HCT116 (cell line): ENCODE data around the gene RTN4RL1. TPM values are rescaled to one million over a fixed set of nuclear protein-coding genes. Genes with fewer than 3 reads are reported as not detected.

Source experiments
- ATAC-seq: fragments of 200-7000 bp; cut with Tn5 transposase; 2 replicates; pipeline ENCODE4 v1.9.1; 2020; ENCODE audit warnings: mild to moderate bottlenecking, moderate library complexity
- BruUV-seq: library from RNA; stranded (reverse); fragments of 400-500 nt; replicated peaks from 2 replicates; lab custom pipeline; 2021; lab: Mats Ljungman, UMichigan
- CTCF ChIA-PET: fragments of 300-600 bp; sonication (Branson Sonifier 250); formaldehyde crosslinking; loops from one replicate; lab custom pipeline; 2021; ENCODE audit warnings: antibody characterized with exemption; lab: Charles Lee
- POLR2A ChIA-PET: fragments of 300-600, 350-600 bp; sonication (Branson Sonifier 250); formaldehyde crosslinking; loops from one replicate; lab custom pipeline; 2021; ENCODE audit warnings: antibody characterized with exemption; lab: Charles Lee
- RAD21 ChIA-PET, 2 experiments: fragments of 300-600 bp; sonication (Branson Sonifier 250); formaldehyde crosslinking; loops; one replicate each; lab custom pipeline; 2023; ENCODE audit warnings: low total read pairs in 2 of 2; ENCODE audit not compliant: uncharacterized antibody in 2 of 2, unreplicated experiment in 2 of 2, low non-redundant PET in 1 of 2; lab: Charles Lee
- DNase-seq: peaks from one replicate; pipeline ENCODE4 v3.0.0-alpha.2; 2010; ENCODE audit warnings: low read depth, low spot score
- H2AFZ ChIP-seq: fragments of 200-600 bp; shearing (Covaris generic), sonication (generic); 2 replicates; pipeline ENCODE4 v1.6.1; 2017; ENCODE audit warnings: low read depth, mixed run types, mixed read lengths, antibody characterized with exemption, low read length; ENCODE audit not compliant: poor library complexity, severe bottlenecking
- H3K27ac ChIP-seq: 2 replicates; pipeline ENCODE4 v1.5.1; 2012; ENCODE audit warnings: low read depth, low read length
- H3K27me3 ChIP-seq: fragments of 200-600 bp; sonication (generic); 2 replicates; pipeline ENCODE4 v1.6.1; 2016; ENCODE audit warnings: mixed run types, low read length, mixed read lengths; ENCODE audit not compliant: insufficient read depth
- H3K36me3 ChIP-seq, 2 experiments: fragments of 200-500 bp in 1 of 2; fragments of 200-600 bp in 1 of 2; sonication (Bioruptor generic) in 1 of 2; sonication (generic) in 1 of 2; 2 replicates each; pipeline versions ENCODE4 v1.5.1 to v1.6.1; 2014 to 2016; ENCODE audit warnings: low read length in 2 of 2, inconsistent platforms in 1 of 2, mixed read lengths in 1 of 2, mixed run types in 1 of 2; ENCODE audit not compliant: insufficient read depth in 2 of 2, control insufficient read depth in 1 of 2
- H3K4me1 ChIP-seq, 2 experiments: fragments of 200-600 bp in 1 of 2; sonication (generic) in 1 of 2; 2 replicates each; pipeline versions ENCODE4 v1.5.1 to v1.6.1; 2012 to 2017; ENCODE audit warnings: low read length in 2 of 2, inconsistent platforms in 1 of 2, mild to moderate bottlenecking in 1 of 2, mixed read lengths in 1 of 2, mixed run types in 1 of 2, moderate library complexity in 1 of 2; ENCODE audit not compliant: insufficient read depth in 2 of 2, control insufficient read depth in 1 of 2
- H3K4me2 ChIP-seq: fragments of 200-600 bp; sonication (generic); 2 replicates; pipeline ENCODE4 v1.6.1; 2017; ENCODE audit warnings: mixed run types, low read length, mixed read lengths
- H3K4me3 ChIP-seq, 2 experiments: fragments of 200-600 bp in 1 of 2; sonication (generic) in 1 of 2; replicated peaks in 1 of 2; 2 replicates each; pipeline ENCODE4 v1.5.1; 2011 to 2016; ENCODE audit warnings: low read length in 2 of 2, control low read depth in 1 of 2, low read depth in 1 of 2, mild to moderate bottlenecking in 1 of 2, mixed read lengths in 1 of 2, mixed run types in 1 of 2
- H3K79me2 ChIP-seq: fragments of 200-600 bp; sonication (generic); 2 replicates; pipeline ENCODE4 v1.6.1; 2017; ENCODE audit warnings: mild to moderate bottlenecking, mixed run types, low read length, moderate library complexity, mixed read lengths; ENCODE audit not compliant: insufficient read depth
- H3K9ac ChIP-seq: fragments of 200-600 bp; sonication (generic); 2 replicates; pipeline ENCODE4 v1.6.1; 2016; ENCODE audit warnings: low read length, mixed read lengths
- H3K9me2 ChIP-seq: fragments of 200-600 bp; sonication (generic), shearing (Covaris generic); 2 replicates; pipeline ENCODE4 v1.6.1; 2017; ENCODE audit warnings: mixed run types, mild to moderate bottlenecking, moderate library complexity; ENCODE audit not compliant: insufficient read depth
- H3K9me3 ChIP-seq, 2 experiments: fragments of 200-500 bp in 1 of 2; fragments of 200-600 bp in 1 of 2; sonication (Bioruptor generic) in 1 of 2; sonication (generic) in 1 of 2; 2 replicates each; pipeline ENCODE4 v1.6.1; 2014 to 2017; ENCODE audit warnings: low read length in 2 of 2, mixed read lengths in 2 of 2, inconsistent platforms in 1 of 2, low read depth in 1 of 2, mild to moderate bottlenecking in 1 of 2, mixed run types in 1 of 2, moderate library complexity in 1 of 2; ENCODE audit not compliant: control insufficient read depth in 1 of 2, insufficient read depth in 1 of 2
- H4K20me1 ChIP-seq: fragments of 200-600 bp; sonication (generic), shearing (Covaris generic); 2 replicates; pipeline ENCODE4 v1.6.1; 2017; ENCODE audit warnings: mixed run types, mild to moderate bottlenecking, moderate library complexity; ENCODE audit not compliant: insufficient read depth
- ATF3 ChIP-seq: IDR thresholded peaks from 2 replicates; pipeline ENCODE4 v1.6.1; 2012
- CBX3 ChIP-seq: IDR thresholded peaks from 2 replicates; pipeline ENCODE4 v1.6.1; 2012; ENCODE audit warnings: low read depth
- CEBPB ChIP-seq: IDR thresholded peaks from 2 replicates; pipeline ENCODE4 v1.6.1; 2012; ENCODE audit warnings: low read depth
- CTCF ChIP-seq, 3 experiments: fragments of 200-600 bp in 1 of 3; sonication (generic) in 1 of 3; IDR thresholded peaks in 2 of 3; conservative IDR thresholded peaks in 1 of 3; 2 replicates each; pipeline ENCODE4 v1.5.1; 2012 to 2017; ENCODE audit warnings: low read depth in 2 of 3, low read length in 2 of 3, antibody characterized with exemption in 1 of 3, borderline replicate concordance in 1 of 3, control low read depth in 1 of 3, mild to moderate bottlenecking in 1 of 3, mixed read lengths in 1 of 3, mixed run types in 1 of 3, moderate library complexity in 1 of 3; ENCODE audit not compliant: insufficient read depth in 1 of 3
- EGR1 ChIP-seq: IDR thresholded peaks from 2 replicates; pipeline ENCODE4 v1.6.1; 2012; ENCODE audit warnings: low read depth
- ELF1 ChIP-seq: IDR thresholded peaks from 2 replicates; pipeline ENCODE4 v1.6.1; 2012; ENCODE audit warnings: low read depth, borderline replicate concordance
- EZH2phosphoT487 ChIP-seq: fragments of 200-600 bp; IDR thresholded peaks from 2 replicates; pipeline ENCODE4 v1.6.1; 2018; ENCODE audit warnings: antibody characterized with exemption, borderline replicate concordance
- FOSL1 ChIP-seq: IDR thresholded peaks from 2 replicates; pipeline ENCODE4 v1.6.1; 2012; ENCODE audit warnings: low read depth
- JUND ChIP-seq: IDR thresholded peaks from 2 replicates; pipeline ENCODE4 v1.6.1; 2012
- MAX ChIP-seq: IDR thresholded peaks from 2 replicates; pipeline ENCODE4 v1.6.1; 2012
- POLR2A ChIP-seq: IDR thresholded peaks from 2 replicates; pipeline ENCODE4 v1.7.0; 2011; ENCODE audit warnings: borderline replicate concordance; ENCODE audit not compliant: insufficient read depth, insufficient read length; ENCODE audit errors: extremely low read depth
- RAD21 ChIP-seq: IDR thresholded peaks from 2 replicates; pipeline ENCODE4 v1.6.1; 2012; ENCODE audit warnings: low read depth, mild to moderate bottlenecking
- REST ChIP-seq: IDR thresholded peaks from 2 replicates; pipeline ENCODE4 v1.6.1; 2012; ENCODE audit warnings: low read depth
- SIN3A ChIP-seq: IDR thresholded peaks from 2 replicates; pipeline ENCODE4 v1.6.1; 2012; ENCODE audit warnings: low read depth
- SP1 ChIP-seq: IDR thresholded peaks from 2 replicates; pipeline ENCODE4 v1.6.1; 2012; ENCODE audit warnings: low read depth
- SRF ChIP-seq: IDR thresholded peaks from 2 replicates; pipeline ENCODE4 v1.6.1; 2012; ENCODE audit warnings: low read depth
- TCF7L2 ChIP-seq: IDR thresholded peaks from 2 replicates; pipeline ENCODE4 v1.7.0; 2011; ENCODE audit warnings: borderline replicate concordance, inconsistent platforms; ENCODE audit not compliant: insufficient read depth, insufficient read length; ENCODE audit errors: extremely low read depth
- ZBTB33 ChIP-seq: IDR thresholded peaks from 2 replicates; pipeline ENCODE4 v1.6.1; 2011; ENCODE audit warnings: mild to moderate bottlenecking, low read length, moderate library complexity; ENCODE audit not compliant: insufficient replicate concordance; ENCODE audit errors: extremely low read depth
- ZFX ChIP-seq: fragments of 450-650 bp; IDR thresholded peaks from 2 replicates; pipeline ENCODE4 v1.6.1; 2017
- ZNF274 ChIP-seq: fragments of 200-500 bp; sonication (Bioruptor generic); IDR thresholded peaks from 2 replicates; pipeline ENCODE4 v1.6.1; 2014; ENCODE audit warnings: mild to moderate bottlenecking, low read depth, low read length, inconsistent platforms
- intact Hi-C: fragments of 100-400 bp; cut with micrococcal nuclease; formaldehyde crosslinking; loops from 2 replicates; pipeline ENCODE4 v1.10.0; 2022
- total RNA-seq: library from RNA; stranded (reverse); gene quantifications from one replicate; pipeline ENCODE4 v1.2.1, GENCODE V29; 2021; ENCODE audit not compliant: unreplicated experiment

The RTN4RL1 gene
- total RNA-seq, 1 experiment from 2014 or later = 3.7 TPM

GRCh38 chr17:1963250-1963649, 61.9 kb downstream of the RTN4RL1 start:
- Histone ChIP-seq H3K9ac (no peak overlapping the region), H3K9me2 (no peaks in the 10 kb centered on the region), H4K20me1 (no peaks in the 10 kb centered on the region), H3K79me2 (no peaks in the 10 kb centered on the region), H3K4me1 (no peaks in the 10 kb centered on the region), H3K4me2 (no peak overlapping the region), H3K27me3 (no peaks in the 10 kb centered on the region), H3K4me3 (no peak overlapping the region), H2AFZ (no peak overlapping the region), H3K36me3 (no peaks in the 10 kb centered on the region), H3K9me3 (no peaks in the 10 kb centered on the region), H3K27ac (no peak overlapping the region)
- no peak for ATAC-seq
- BruUV-seq = no TSS peak
- DNase-seq = no peak
- intact Hi-C loops = no loop called here
- CTCF ChIA-PET = no interaction called here
- TF ChIP-seq MAX (no peak), FOSL1 (no peak), EGR1 (no peak), SRF (no peak), ATF3 (no peak), REST (no peak), ELF1 (no peak), EZH2phosphoT487 (no peak), TCF7L2 (no peak), ZFX (no peak), SP1 (no peak), JUND (no peak), CTCF (IDR thresholded peaks at IDR 0.05 in 2 of 3, conservative IDR thresholded peaks at IDR 0.05 in 1 of 3; ENCODE audit: borderline replicate concordance in 1 of 3, insufficient read depth in 1 of 3, low read depth in 2 of 3, low read length in 2 of 3) (no peak), RAD21 (no peak), CBX3 (no peak), SIN3A (no peak), ZBTB33 (no peak), POLR2A (no peak), ZNF274 (no peak), CEBPB (no peak)
- POLR2A ChIA-PET = no interaction called here
- RAD21 ChIA-PET = no interaction called here
